ENCODE data around the gene ANXA3.

The ANXA3 gene

DNA sequence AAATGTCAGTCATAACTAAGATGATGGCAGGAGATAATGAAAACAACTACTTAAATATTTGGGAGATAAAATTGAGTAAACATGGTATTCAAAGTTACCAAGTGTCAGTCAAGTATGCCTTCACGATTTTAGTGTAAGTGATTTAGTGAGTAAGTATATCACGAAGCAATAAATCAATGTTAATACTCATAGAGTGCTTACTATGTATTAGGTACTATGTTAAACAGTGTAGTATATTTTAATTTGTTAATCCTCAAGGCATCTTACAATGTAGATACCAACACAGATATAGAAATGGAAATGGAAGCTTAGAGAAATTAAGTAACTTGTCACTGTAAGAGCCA is 59.6 kb downstream of the ANXA3 start:
- DNase-seq (ENCODE audit: low read depth), result no peak

- DNase-seq (ENCODE audit: low read depth), result no peak
Measured at GRCh38 chr4:78612398-78613178, 61.0 kb downstream of the ANXA3 start.

- no peak for DNase-seq (ENCODE audit: low read depth)
Measured at GRCh38 chr4:78613522-78614321, 62.2 kb downstream of the ANXA3 start.

- DNase-seq (ENCODE audit: low read depth), result no peak
Measured at GRCh38 chr4:78616046-78616498, 64.5 kb downstream of the ANXA3 start.

DNA sequence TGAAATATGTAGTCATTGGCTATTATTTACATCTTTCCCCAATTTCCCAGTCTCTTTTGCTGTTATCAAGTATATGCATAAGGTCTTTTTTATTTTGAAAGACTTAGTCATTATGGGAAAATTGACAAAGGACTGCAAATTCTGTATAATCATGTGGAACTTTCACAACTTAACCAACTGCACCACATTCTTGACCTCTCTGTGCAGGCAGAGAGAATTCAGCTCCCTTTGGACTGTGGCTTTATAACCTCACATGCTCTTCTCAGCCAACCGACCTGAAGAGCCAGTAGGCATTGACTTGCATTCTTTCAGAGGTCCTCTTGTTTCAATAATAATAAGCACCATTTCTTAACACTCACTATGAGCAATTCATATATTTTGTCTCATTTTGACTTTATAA is 66.9 kb downstream of the ANXA3 start:
- no peak for DNase-seq (ENCODE audit: low read depth)

DNA sequence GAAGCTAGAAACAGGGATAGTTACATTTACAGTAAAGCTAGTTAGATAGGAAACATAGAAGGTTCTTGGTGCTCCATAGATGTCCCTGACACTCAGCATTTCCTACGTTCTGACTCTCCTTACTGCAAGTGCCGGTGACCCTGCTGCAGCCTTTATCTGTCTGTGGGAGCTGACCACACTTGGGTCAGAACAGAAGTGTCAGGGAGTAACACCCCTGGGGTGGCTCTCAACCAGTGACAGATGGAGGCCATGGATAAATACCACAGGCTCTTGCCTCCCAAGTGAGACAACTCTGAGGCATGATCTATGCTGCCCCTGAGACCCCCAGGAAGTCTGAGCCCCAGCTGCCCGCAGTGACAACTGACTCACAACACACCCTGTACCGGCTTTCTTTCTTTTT is 69.8 kb downstream of the ANXA3 start:
- no peak for DNase-seq (ENCODE audit: low read depth)

GRCh38 chr4:78622253-78622979 is 70.8 kb downstream of the ANXA3 start:
- no peak for DNase-seq (ENCODE audit: low read depth)

DNA sequence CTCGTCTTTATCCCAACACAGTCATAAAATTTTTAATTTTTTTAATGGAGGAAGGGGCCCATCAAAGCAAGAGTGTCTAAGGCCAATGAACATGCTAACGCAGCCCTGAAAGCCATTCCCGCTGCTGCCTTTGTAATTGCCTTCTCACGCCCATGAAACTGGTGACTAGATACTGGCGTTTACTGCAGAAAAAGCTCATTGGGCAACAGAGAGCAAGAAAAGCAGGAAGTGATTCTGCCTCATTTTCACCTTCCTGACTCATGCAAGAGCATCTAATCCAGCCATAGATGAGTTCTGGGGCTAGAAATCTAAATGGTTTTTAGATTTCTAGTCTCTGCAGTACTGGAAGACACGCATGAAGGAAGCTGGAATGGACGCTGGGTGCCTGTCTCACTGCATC is 72.5 kb downstream of the ANXA3 start:
- DNase-seq (ENCODE audit: low read depth), result no peak

DNA sequence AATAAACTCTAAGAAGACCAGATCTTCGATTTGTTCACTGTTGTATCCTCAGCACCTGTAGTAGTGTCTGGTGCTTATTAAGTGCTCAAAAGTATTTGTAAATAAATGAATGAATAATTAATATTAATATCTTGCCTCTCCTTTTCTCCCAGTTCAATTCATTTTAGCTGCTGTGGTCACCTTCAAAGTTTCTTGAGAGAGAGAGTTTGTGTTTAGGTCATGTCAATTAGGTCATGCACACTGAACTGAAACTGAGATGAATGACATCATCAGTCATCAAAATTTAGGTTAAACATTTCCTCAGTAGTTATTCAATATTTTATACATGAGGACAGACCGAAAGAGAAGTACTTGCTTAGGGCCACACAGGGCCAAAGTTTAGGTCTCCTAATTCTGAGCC is 73.5 kb downstream of the ANXA3 start:
- DNase-seq (ENCODE audit: low read depth), result no peak

DNA sequence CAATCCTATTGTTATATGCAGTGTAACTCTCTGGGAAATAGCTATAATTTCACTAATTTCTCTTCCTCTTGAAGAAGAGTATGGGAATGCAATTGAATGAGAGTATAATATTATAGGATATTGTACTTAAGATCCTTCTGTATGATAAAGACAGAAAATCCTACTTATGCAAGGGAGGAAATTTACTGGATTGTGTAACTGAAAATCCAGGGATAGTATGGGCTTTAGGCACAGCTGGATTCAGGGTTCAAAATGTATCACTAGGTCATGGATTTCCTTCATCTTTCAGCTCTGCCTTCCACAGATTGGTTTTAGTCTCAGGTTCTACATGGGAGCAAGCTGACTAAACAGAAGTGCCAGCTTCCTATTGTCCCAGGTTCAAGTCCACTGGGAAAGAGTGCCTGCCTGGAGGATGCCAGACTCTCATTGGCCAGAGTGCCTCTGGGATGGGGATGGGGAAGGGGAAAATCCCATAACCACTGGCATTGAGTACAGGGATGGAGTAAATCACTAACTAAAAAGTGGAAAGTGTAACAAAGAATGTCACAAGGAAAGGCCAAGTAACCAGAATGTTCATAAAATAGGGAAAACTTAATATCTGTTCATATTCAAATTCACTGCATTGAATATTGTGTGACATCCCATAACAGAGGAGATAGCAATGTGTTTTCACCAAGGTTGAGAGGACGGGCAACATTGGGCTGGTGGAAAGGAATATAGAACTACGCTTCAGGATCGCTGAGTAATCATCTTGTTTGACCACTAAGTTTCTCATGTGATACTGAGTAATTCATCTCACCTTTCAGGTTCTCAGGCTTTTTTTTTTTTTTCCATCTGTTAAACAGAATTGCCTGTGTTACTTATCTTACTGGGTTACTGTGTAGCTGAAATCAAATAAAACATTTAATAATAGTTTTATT is 75.7 kb downstream of the ANXA3 start:
- DNase-seq (ENCODE audit: low read depth), result no peak

- no peak for DNase-seq (ENCODE audit: low read depth)
Measured at GRCh38 chr4:78627966-78628678, 76.6 kb downstream of the ANXA3 start.

DNA sequence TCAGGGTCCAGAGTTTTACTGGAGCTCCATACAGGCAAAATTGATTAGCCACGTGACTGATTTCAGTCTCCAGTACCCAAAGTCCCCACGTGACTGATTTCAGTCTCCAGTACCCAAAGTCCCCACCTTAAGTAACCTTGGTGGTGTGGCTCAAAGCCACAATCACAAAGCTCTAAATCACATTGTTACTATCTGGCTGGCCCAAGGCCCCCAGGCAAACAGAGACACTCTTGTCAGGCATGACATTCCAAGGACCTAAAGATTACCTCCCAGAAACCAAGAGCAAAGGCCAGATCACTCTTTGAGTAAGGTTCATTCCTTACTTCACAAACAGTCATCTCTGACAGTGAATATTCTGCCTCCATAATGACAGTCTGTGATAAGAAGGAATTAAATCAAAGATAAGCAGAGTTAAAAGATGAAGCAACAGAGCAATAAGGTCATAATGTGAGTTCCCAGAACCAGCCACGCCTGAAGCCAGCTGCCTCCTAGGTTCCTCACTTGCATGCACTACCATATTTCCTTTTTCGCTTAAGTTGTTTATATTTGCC is 78.5 kb downstream of the ANXA3 start:
- DNase-seq (ENCODE audit: low read depth), result no peak

GRCh38 chr4:78630615-78631014 is 79.0 kb downstream of the ANXA3 start:
- DNase-seq (ENCODE audit: low read depth), result no peak

GRCh38 chr4:78634011-78634664 is 82.6 kb downstream of the ANXA3 start:
- no peak for DNase-seq (ENCODE audit: low read depth)

DNA sequence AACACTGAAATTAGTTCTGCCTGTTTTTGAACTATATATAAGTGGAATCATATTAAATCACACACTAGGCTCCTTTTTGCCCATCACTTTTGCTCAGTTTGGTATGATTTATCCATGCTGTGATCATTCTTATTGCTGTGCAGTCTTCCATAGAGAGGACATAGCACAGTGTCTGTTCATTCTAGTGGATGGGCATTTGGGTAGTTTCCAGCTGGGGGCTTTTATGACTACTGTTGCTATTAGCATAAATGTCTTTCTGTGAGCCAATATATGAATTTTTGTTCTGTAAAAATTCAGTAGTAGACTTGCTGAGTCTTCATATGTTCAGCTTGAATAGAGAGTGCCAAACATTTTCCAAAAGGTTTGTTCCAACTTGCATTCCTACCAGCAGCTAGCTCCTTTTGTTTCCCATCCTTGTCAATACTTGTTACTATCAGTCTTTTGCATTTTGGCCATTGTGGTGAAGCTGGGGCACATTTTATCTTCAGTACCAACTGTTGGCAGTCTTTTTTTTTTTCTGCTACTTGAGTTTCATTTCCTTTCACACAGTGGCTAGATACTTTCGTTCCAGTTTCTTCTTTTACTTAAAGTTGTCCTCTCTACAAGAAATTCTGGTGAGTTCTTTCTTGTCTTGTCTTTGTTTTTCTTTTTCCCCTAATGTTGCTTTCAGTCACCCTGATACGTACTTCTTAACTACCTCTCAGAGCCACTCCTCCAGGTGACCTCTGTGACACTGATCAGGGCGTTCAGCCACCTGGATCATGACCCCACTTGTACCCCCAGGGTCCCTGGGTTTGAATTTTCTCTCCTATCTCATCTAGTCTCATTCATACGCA is 87.0 kb downstream of the ANXA3 start:
- DNase-seq (ENCODE audit: low read depth), result no peak

DNA sequence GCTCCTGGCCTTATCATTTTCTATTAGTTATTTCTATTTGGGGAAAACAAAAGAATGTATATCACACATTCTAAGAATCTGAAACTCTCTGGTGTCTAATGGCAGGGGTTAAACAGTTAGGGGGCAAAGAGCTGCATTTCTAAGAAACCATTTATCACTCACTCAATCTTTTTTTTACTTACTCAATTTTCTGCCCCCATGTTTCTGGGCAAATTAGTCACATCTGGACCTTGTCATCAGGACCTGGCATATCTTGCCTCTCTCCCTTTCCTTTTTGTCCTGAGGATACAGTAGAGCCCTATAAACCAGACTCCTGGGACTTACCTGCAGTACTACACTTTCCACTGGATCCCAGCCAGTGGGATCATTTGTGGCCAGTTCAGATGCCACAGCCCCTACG is 89.1 kb downstream of the ANXA3 start:
- DNase-seq (ENCODE audit: low read depth), result no peak

- DNase-seq (ENCODE audit: low read depth), result no peak
Measured at GRCh38 chr4:78642934-78643333, 91.4 kb downstream of the ANXA3 start.

DNA sequence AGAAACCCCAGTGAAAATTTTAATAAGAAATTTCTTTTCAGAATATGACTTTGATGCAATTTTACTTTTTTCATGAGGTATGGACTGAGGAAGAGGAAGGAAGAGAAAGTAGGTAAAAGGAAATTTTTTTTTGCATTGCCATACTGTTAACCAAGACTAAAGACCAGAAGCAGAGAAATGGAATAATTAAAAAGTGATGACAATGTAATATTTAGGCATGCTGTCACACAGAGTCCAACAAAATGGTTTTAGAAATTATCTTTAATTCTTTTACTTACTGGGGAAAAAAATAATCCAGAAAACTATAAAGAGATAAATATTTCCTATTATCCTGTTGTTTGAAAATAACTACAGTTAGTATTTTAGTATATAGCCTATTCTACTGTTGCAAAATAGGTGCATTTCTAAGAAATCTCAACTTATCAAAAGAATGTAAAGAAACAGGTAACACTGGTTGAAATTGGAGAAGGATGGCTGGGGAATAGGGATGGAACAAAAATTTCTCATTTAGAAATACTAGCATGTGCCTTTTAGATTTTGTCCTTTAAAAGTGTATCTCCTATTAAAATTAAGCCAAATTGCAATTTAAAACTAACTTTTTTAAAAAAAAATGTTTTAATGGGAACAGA is 92.6 kb downstream of the ANXA3 start:
- DNase-seq (ENCODE audit: low read depth), result no peak
